ENCODE measurements around the gene USP32.

Gene USP32

DNA sequence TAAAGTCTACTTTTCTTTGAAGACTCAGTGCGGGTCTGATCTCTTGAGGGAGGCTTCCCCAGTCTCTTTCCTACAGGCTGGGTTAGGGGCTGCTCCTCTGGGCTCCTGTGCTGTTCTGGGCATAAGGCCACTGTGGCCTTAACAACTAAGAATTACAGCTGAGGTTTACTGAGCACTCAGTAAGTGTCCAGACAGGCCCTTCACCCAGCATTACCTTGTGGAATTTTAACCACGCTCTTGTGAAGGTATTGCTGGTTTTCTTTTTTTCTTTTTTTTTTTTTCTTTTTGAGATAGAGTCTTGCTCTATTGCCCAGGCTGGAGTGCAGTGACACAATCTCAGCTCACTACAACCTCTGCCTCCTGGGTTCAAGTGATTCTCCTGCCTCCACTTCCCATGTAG, 245.7 kb downstream of the USP32 start:
- Mint-ChIP-seq H3K27me3 (ENCODE audit: low read depth, poor library complexity) (peaks cover 100% of the 10 kb centered on the region), H3K9me3 (no peaks in the 10 kb centered on the region), H3K27ac (no peak overlapping the region), H3K36me3 (ENCODE audit: low read depth) (no peaks in the 10 kb centered on the region), H3K4me3 (no peak overlapping the region), H3K4me1 (peaks cover 54% of the 10 kb centered on the region)
- no peak for DNase-seq
- TF ChIP-seq, protein P1, sequence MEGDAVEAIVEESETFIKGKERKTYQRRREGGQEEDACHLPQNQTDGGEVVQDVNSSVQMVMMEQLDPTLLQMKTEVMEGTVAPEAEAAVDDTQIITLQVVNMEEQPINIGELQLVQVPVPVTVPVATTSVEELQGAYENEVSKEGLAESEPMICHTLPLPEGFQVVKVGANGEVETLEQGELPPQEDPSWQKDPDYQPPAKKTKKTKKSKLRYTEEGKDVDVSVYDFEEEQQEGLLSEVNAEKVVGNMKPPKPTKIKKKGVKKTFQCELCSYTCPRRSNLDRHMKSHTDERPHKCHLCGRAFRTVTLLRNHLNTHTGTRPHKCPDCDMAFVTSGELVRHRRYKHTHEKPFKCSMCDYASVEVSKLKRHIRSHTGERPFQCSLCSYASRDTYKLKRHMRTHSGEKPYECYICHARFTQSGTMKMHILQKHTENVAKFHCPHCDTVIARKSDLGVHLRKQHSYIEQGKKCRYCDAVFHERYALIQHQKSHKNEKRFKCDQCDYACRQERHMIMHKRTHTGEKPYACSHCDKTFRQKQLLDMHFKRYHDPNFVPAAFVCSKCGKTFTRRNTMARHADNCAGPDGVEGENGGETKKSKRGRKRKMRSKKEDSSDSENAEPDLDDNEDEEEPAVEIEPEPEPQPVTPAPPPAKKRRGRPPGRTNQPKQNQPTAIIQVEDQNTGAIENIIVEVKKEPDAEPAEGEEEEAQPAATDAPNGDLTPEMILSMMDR (IDR thresholded peaks at IDR 0.05): no peak

DNA sequence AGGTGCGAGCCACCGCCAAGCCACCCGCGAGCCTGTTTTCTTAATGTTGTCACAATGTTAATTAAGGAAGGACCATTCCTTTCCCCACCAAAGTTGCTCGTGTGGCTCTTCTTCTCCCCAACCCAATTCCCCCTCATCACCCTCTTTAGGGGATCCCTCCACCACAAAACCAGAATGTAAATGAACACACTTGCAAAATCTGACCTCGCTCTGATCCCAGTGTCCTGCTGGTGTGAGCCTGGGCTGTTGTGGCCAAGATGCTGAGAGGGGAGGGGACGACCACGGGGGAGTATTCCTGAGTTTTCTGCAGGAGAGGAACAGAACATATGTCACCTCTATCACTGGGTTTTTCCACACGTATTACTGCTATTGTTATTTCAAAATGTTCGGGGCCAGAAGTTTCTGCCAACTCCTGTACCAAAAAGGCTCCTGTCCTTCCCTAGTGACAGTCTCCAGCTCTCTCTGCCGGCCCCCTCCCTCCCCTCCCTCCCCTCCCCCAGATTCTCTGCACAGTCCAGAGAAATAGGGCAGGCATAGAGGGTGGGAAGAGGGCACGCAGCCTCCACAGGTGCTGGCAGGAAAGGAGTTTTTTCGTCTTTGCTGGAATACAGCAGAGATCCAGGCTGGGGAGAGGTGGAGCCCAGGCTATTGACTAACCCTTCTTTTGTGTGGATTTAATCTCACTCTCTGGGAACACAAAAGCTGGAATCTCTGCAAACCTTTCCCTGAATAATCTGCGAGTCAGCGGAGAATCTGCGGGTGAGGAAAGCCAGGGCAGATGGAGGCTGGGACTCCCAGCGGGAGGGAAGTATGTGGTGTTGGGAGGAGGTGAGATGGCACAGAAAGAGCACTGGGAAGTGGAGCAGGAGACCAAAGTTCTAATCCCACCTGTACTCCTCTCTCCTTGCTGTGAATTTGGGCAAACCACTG, 246.7 kb downstream of the USP32 start:
- Mint-ChIP-seq H3K4me1 (peaks cover 46% of the 10 kb centered on the region), H3K27ac (no peak overlapping the region), H3K4me3 (no peak overlapping the region), H3K27me3 (ENCODE audit: low read depth, poor library complexity) (peaks cover 100% of the 10 kb centered on the region), H3K36me3 (ENCODE audit: low read depth) (no peaks in the 10 kb centered on the region), H3K9me3 (no peaks in the 10 kb centered on the region)
- TF ChIP-seq, protein P1 (IDR thresholded peaks at IDR 0.05): no peak
- no peak for DNase-seq

DNA sequence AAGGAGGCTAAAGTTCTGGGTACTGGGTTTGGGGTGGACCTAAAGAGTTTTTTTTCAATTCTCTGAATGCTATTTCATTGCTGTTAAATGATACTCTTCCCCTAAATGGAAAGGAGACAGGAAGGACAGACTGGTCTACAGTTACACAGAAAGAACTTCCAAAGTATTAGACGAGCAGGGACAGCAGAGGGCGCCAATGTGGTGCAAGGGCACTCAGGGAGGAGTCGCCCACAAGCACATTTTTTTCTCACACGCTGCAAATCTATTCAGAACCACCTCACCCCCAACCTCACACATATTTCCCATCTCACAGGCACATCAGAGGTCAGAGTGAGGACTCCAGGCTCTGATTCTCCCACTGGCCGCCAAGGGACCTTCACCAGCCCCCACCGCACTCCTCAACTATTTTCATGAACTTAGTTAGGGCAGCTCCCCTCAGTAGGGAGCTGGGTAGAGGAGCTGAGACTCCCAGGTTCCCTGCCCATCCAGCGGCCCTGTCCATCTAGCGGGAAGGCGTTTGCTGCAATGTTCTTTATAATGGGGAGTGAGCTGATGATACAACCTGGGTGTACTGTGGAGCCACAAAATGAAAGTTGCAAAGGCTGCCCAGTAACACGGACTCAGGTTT, 248.9 kb downstream of the USP32 start:
- Mint-ChIP-seq H3K27me3 (ENCODE audit: low read depth, poor library complexity) (peaks cover 100% of the 10 kb centered on the region), H3K27ac (no peak overlapping the region), H3K4me1 (peaks cover 33% of the 10 kb centered on the region), H3K4me3 (no peak overlapping the region), H3K9me3 (peaks cover 4% of the 10 kb centered on the region), H3K36me3 (ENCODE audit: low read depth) (no peaks in the 10 kb centered on the region)
- TF ChIP-seq, protein P1 (IDR thresholded peaks at IDR 0.05): peak; percentile 74
- peak; percentile 88 for DNase-seq

DNA sequence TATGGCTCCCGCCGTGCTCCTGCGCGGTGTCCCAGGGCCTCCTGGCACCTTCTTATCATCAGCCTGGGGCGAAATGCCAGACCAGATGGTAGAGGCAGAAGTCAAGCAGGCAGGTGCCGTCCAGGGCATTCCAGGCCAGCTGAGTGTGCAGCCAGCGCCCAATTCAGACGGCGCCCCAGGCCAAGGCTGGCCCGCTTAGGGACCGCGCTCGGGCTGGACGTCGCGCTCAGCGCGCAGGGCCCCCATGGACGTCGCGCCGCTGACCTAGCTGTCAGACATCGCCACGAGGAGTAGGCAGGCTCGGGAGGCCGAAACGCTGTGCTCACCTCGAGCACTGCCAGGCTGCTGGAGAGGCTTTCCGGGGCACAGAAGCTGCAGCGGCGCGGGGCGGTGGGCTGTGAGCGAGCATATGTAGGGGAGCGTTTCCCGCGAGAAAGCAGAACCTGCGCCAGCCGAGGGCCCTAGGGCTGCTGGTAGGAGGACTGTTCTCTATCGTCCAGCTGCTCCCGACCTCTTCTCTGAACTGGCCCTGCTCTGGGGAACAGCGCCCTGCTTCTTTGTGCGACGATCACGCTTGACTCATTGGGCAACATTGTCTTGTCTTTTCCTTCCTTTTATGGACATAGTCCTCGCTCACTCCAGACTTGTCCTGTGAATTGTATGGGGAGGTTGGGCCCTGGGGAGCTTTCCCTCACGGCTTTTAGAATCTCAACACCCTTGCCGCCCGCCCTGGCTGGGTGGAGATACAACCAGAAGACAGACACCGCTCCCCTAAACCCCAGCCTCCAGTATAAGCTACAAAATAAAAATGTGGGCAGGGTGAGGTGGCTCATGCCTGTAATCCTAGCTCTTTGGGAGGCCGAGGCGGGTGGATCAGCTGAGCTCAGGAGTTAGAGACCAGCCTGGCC, 250.6 kb downstream of the USP32 start:
- Mint-ChIP-seq H3K36me3 (ENCODE audit: low read depth) (no peaks in the 10 kb centered on the region), H3K9me3 (peaks cover 4% of the 10 kb centered on the region), H3K4me3 (peak overlapping the region; percentile 18), H3K27me3 (ENCODE audit: low read depth, poor library complexity) (peaks cover 100% of the 10 kb centered on the region), H3K4me1 (peaks cover 25% of the 10 kb centered on the region), H3K27ac (no peak overlapping the region)
- DNase-seq: no peak
- TF ChIP-seq, protein P1 (IDR thresholded peaks at IDR 0.05): no peak

DNA sequence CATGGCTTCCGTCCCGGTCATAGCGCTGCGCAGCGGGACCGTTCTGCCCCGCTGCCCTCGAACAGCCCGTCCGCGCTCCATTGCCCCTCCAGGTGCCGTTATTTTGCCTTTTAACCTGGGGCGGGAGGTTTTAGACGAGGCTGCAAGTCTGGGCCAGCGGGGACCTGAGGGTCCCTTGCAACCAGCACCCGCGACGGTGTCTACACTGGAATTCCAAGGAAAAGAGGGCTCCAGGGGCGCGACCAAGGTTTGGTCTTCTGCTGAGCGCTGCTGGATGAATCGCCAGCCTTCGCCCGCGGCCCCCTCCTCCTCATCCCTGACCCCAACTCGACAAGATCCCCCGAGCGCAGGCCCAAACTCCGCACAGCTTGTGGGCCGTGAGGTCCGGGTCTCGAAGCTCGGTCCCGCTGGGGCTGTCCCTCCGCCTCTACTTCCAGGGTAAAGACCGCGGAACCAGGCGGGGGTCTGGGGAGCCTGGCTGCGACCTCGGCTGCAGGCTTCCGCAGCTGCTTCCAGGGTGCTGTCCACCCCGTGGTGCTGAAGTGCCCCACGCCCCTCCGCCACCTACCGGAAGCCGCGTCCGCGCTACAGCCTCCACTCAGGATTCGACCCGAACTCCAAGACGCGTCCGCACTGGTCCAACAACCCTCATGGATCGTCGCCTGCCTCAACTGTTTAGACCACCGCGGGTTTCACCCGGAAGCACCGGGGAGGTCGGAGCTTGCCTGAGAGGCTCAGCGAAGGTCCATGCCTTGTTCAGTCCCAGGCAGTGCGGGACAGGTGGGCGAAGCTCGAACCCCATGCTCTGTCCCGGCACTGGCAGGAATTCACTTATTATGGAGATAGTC, 252.3 kb downstream of the USP32 start:
- peaks cover 4% of the 10 kb centered on the region for H3K9me3 Mint-ChIP-seq
- peaks cover 100% of the 10 kb centered on the region for H3K27me3 Mint-ChIP-seq (ENCODE audit: low read depth, poor library complexity)
- TF ChIP-seq, protein P1 (IDR thresholded peaks at IDR 0.05): peak; percentile 16
- peak; percentile 94 for DNase-seq
- no peak overlapping the region for H3K27ac Mint-ChIP-seq
- H3K4me3 Mint-ChIP-seq: peak overlapping the region; percentile 38
- peaks cover 22% of the 10 kb centered on the region for H3K4me1 Mint-ChIP-seq
- no peaks in the 10 kb centered on the region for H3K36me3 Mint-ChIP-seq (ENCODE audit: low read depth)

Measured in nephron progenitor cell (in vitro differentiated cells).